HL-60 (cell line): ENCODE data around the gene FUT7.

Experiments used
- DNase-seq, 2 experiments: peaks; one replicate each; pipeline ENCODE4 v3.0.0-alpha.2; 2010 to 2020; ENCODE audit warnings: low read depth in 1 of 2, low spot score in 1 of 2
- H3K27ac ChIP-seq: fragments of 250-450 bp; sonication (Bioruptor Pico); replicated peaks from 2 replicates; pipeline ENCODE4 v1.5.1; 2020; ENCODE audit warnings: mild to moderate bottlenecking, moderate library complexity
- H3K27me3 ChIP-seq: fragments of 250-450 bp; sonication (Bioruptor Pico); 2 replicates; pipeline ENCODE4 v1.5.1; 2021; ENCODE audit warnings: mild to moderate bottlenecking, moderate library complexity; ENCODE audit not compliant: insufficient read depth, poor library complexity, severe bottlenecking
- H3K4me3 ChIP-seq: replicated peaks from 2 replicates; pipeline ENCODE4 v1.5.1; 2011; ENCODE audit warnings: mild to moderate bottlenecking, control low read depth, low read length; ENCODE audit not compliant: insufficient read depth
- GABPA ChIP-seq: IDR thresholded peaks from 2 replicates; pipeline ENCODE4 v1.6.1; 2012; ENCODE audit warnings: low read depth
- POLR2AphosphoS5 ChIP-seq: IDR thresholded peaks from 2 replicates; pipeline ENCODE4 v1.6.1; 2012; ENCODE audit warnings: low read depth
- SPI1 ChIP-seq: IDR thresholded peaks from 2 replicates; pipeline ENCODE4 v1.6.1; 2012; ENCODE audit warnings: low read depth, mild to moderate bottlenecking, borderline replicate concordance
- TF ChIP-seq, protein P1 (sequence below): IDR thresholded peaks from one replicate; pipeline ENCODE4 v1.5.1; 2011; ENCODE audit warnings: low read length, control low read depth, inconsistent platforms; ENCODE audit not compliant: insufficient read depth
- TF ChIP-seq, protein P2 (sequence below): IDR thresholded peaks from 2 replicates; pipeline ENCODE4 v1.6.1; 2012; ENCODE audit warnings: low read depth; ENCODE audit not compliant: insufficient replicate concordance

FUT7 gene

DNA sequence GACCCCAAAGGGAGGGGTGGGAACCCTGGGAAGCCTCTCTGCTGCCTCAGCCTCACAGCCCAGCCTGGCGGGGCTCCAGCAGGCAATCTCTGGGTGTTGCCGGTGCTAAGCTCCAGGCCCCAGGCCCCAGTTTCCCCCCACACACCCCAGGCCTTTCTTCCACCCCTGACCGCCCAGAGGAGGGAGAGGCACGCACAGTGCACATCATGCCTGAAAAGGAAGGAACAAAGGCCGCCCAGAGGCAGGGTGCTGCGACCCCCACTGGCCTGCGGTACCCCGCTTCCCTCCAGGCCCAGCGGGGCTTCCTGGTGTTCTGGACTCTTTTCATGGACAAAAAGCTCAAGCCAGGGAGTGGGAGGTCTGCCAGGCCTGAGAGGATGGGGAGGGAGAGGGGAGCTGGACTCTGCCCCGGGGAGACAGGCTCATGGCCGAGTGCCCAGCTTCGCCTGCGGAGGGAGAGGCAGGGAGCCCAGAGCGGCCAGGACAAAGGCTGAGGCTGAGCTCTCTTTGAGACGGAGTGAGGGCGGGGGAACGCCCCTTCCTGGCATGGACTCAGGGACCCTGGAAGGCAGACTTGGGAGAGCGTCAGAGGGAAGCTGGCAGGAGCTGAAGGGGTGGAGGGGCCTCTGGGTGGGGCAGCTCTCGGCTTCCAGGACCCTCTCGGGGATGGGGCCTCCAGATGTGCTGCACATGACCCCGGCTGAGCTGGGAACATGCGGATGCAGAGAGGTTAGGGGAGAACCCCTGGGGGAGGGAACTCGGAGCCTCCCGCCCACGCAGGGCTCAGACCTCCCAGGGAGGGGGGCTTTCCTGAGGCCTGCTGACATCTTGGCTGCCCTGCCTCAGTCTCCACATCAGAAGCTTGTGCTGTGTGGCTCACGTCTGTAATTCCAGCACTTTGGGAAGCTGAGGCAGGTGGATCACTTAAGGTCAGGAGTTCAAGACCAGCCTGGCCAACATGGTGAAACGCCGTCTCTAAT, 23.8 kb upstream of the FUT7 start:
- H3K27ac ChIP-seq = no peak overlapping the region
- peaks cover 29% of the 10 kb centered on the region for H3K27me3 ChIP-seq
- DNase-seq = no peak
- TF ChIP-seq GABPA (no peak), SPI1 (no peak), POLR2AphosphoS5 (no peak)
- TF ChIP-seq, protein P1, sequence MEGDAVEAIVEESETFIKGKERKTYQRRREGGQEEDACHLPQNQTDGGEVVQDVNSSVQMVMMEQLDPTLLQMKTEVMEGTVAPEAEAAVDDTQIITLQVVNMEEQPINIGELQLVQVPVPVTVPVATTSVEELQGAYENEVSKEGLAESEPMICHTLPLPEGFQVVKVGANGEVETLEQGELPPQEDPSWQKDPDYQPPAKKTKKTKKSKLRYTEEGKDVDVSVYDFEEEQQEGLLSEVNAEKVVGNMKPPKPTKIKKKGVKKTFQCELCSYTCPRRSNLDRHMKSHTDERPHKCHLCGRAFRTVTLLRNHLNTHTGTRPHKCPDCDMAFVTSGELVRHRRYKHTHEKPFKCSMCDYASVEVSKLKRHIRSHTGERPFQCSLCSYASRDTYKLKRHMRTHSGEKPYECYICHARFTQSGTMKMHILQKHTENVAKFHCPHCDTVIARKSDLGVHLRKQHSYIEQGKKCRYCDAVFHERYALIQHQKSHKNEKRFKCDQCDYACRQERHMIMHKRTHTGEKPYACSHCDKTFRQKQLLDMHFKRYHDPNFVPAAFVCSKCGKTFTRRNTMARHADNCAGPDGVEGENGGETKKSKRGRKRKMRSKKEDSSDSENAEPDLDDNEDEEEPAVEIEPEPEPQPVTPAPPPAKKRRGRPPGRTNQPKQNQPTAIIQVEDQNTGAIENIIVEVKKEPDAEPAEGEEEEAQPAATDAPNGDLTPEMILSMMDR = no peak
- TF ChIP-seq, protein P2, sequence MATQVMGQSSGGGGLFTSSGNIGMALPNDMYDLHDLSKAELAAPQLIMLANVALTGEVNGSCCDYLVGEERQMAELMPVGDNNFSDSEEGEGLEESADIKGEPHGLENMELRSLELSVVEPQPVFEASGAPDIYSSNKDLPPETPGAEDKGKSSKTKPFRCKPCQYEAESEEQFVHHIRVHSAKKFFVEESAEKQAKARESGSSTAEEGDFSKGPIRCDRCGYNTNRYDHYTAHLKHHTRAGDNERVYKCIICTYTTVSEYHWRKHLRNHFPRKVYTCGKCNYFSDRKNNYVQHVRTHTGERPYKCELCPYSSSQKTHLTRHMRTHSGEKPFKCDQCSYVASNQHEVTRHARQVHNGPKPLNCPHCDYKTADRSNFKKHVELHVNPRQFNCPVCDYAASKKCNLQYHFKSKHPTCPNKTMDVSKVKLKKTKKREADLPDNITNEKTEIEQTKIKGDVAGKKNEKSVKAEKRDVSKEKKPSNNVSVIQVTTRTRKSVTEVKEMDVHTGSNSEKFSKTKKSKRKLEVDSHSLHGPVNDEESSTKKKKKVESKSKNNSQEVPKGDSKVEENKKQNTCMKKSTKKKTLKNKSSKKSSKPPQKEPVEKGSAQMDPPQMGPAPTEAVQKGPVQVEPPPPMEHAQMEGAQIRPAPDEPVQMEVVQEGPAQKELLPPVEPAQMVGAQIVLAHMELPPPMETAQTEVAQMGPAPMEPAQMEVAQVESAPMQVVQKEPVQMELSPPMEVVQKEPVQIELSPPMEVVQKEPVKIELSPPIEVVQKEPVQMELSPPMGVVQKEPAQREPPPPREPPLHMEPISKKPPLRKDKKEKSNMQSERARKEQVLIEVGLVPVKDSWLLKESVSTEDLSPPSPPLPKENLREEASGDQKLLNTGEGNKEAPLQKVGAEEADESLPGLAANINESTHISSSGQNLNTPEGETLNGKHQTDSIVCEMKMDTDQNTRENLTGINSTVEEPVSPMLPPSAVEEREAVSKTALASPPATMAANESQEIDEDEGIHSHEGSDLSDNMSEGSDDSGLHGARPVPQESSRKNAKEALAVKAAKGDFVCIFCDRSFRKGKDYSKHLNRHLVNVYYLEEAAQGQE = no peak
- H3K4me3 ChIP-seq = no peak overlapping the region

DNA sequence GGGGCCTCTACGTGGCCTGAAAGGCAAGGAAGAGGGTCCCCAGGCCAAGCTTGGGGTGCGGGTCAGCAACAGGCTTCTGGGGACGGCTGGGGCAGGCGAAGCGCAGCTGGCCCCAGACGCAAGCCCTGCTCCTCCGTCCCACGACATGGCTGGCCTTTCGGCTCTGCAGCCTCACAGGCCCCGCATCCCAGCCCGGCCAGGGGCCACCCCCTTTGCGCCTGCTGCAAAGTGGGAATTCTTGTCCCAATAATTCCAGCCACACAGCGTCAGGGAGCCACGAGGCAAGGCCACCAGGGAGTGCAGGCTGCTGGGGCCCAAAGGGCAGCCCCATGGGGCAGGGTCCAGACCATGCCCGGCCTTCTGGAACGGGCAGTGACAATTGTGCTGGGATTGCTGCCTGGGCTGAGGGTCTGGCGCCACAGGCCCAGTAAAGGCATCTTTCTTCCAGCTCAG, 23.1 kb upstream of the FUT7 start:
- no peak overlapping the region for H3K27ac ChIP-seq
- no peak for DNase-seq
- TF ChIP-seq, protein P1 = no peak
- TF ChIP-seq GABPA = no peak
- TF ChIP-seq, protein P2 = no peak
- TF ChIP-seq SPI1 = no peak
- no peak for TF ChIP-seq POLR2AphosphoS5
- peaks cover 29% of the 10 kb centered on the region for H3K27me3 ChIP-seq
- H3K4me3 ChIP-seq = no peak overlapping the region

DNA sequence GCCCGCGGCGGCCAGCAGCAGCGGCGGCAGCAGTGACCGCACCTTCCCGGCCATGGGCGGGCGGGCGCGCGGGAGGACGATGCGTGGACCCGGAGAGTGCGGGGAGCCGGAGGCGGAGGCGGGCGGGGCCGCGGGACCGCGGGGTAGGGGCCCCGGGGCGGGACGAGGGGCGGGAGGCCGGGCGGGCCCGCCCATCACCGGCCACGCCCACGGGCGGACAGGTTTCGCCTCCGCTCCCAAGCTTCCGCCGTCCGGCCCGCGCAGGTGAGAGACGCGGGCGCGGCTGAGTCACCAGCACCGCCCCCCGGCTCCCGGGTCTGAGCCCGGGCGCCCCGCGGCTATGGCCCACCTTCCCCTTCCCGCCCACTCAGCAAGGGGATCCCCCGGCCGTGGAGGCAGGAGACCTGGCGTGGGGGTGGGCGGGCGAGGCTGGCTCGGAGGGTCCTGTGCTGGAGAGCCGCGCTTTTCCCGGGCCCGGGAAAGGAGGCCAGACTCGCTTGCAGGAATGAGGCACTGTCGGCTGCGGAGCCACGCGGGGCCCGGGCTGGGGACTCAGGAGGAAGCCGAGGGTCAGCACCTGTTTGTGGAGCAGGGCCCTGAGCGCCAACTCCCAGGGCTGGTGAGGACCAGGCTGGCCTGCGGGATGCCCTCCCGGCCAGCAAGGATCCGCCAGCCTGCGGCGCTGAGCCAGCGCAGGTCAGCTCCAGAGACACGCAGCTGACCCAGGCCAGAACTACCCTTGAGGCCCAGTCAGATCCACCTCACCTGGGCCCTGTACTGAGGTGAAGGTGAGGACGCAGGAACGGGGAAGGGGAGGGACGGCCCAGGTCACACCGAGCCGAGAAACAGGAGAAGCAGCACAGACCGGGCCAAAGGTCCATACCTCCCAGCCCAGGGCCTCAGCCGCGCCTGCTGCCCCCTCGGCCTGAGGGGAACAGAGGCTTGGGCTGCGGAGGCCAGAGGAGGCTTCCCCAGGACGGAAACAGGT, 22.4 kb upstream of the FUT7 start, which contains the start of gene ENTPD2:
Gene ENTPD2 (minus strand): TSS at position 118 of the 988 bp plus-strand sequence. CDS start 64 bp downstream, at position 54.
- H3K4me3 ChIP-seq = no peak within 1 kb of the TSS
- TF ChIP-seq SPI1 (no peak), GABPA (no peak), POLR2AphosphoS5 (no peak)
- TF ChIP-seq, protein P1 = no peak
- TF ChIP-seq, protein P2 = no peak
- no peak for DNase-seq
- no peak within 1 kb of the TSS for H3K27ac ChIP-seq
- peaks cover 34% of the 10 kb centered on the region for H3K27me3 ChIP-seq
